PC-3 (cell line): Measurements from ENCODE around the gene CSMD2.

Experiments used
- EZH2 ChIP-seq: fragments of 300-600 bp; sonication (generic); IDR thresholded peaks from one replicate; pipeline ENCODE4 v1.6.1; 2017; ENCODE audit warnings: antibody characterized with exemption, mild to moderate bottlenecking, low read length; ENCODE audit not compliant: unreplicated experiment
- EZH2phosphoT487 ChIP-seq: fragments of 300-600 bp; sonication (generic); IDR thresholded peaks from 2 replicates; pipeline ENCODE4 v1.6.1; 2018; ENCODE audit warnings: mild to moderate bottlenecking, antibody characterized with exemption, low read length, borderline replicate concordance
- TF ChIP-seq, protein P1 (sequence below): fragments of 300-600 bp; sonication (generic); conservative IDR thresholded peaks from 2 replicates; pipeline ENCODE4 v1.5.1; 2017; ENCODE audit warnings: antibody characterized with exemption, low read depth, mild to moderate bottlenecking, low read length

DNA sequence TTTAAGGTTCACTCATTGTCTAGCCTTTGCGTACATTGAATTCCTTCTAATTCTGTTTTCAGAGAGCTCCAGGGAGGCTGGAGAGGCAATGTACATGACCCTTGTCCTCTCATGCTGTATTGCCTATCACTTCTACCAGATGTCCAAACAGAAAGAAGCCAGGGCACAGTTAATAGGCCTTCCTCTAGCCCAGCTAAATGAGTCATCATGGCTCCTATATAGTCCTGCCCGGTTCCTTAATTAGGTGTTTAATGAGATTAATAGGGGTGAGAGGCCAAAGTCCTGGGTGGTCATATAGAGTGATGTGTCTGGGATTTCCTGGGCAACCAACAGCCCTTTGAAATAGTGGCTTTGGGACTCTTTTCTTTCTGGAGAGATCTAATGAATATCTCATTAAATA lies 616.3 kb downstream of the CSMD2 start:
- TF ChIP-seq, protein P1, sequence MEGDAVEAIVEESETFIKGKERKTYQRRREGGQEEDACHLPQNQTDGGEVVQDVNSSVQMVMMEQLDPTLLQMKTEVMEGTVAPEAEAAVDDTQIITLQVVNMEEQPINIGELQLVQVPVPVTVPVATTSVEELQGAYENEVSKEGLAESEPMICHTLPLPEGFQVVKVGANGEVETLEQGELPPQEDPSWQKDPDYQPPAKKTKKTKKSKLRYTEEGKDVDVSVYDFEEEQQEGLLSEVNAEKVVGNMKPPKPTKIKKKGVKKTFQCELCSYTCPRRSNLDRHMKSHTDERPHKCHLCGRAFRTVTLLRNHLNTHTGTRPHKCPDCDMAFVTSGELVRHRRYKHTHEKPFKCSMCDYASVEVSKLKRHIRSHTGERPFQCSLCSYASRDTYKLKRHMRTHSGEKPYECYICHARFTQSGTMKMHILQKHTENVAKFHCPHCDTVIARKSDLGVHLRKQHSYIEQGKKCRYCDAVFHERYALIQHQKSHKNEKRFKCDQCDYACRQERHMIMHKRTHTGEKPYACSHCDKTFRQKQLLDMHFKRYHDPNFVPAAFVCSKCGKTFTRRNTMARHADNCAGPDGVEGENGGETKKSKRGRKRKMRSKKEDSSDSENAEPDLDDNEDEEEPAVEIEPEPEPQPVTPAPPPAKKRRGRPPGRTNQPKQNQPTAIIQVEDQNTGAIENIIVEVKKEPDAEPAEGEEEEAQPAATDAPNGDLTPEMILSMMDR, result no peak
- TF ChIP-seq EZH2 (no peak), EZH2phosphoT487 (no peak)
